Calu3 (cell line): Measurements from ENCODE around the gene CXorf65. TPM values are rescaled to one million over a fixed set of nuclear protein-coding genes. Genes with fewer than 3 reads are reported as not detected.
A peak's percentile ranks its signal among the peaks of the same experiment; 100 is the strongest.

Experiments used
- BruUV-seq: library from RNA; stranded (reverse); fragments of 400-500 nt; replicated peaks from 2 replicates; lab custom pipeline; 2021; lab: Mats Ljungman, UMichigan
- CTCF ChIA-PET: fragments of 300-600 bp; sonication (Branson Sonifier 250); formaldehyde crosslinking; loops from one replicate; lab custom pipeline; 2022; ENCODE audit warnings: antibody characterized with exemption; lab: Charles Lee
- DNase-seq: peaks from one replicate; pipeline ENCODE4 v3.0.0; 2022
- H3K27ac Mint-ChIP-seq: one replicate; pipeline ENCODE4 v1.8.0; 2022; ENCODE audit warnings: mixed read lengths; ENCODE audit not compliant: unreplicated experiment
- H3K27me3 Mint-ChIP-seq: one replicate; pipeline ENCODE4 v1.8.0; 2022; ENCODE audit warnings: mixed read lengths; ENCODE audit not compliant: unreplicated experiment
- H3K36me3 Mint-ChIP-seq: one replicate; pipeline ENCODE4 v1.8.0; 2022; ENCODE audit warnings: mild to moderate bottlenecking, moderate library complexity, mixed read lengths; ENCODE audit not compliant: insufficient read depth, unreplicated experiment
- H3K4me1 Mint-ChIP-seq: one replicate; pipeline ENCODE4 v1.8.0; 2022; ENCODE audit warnings: mild to moderate bottlenecking, low read depth, mixed read lengths; ENCODE audit not compliant: unreplicated experiment
- H3K4me3 Mint-ChIP-seq: one replicate; pipeline ENCODE4 v1.8.0; 2022; ENCODE audit warnings: mild to moderate bottlenecking, low read depth, moderate library complexity, mixed read lengths; ENCODE audit not compliant: unreplicated experiment
- H3K9me3 Mint-ChIP-seq: one replicate; pipeline ENCODE4 v1.8.0; 2022; ENCODE audit warnings: low read depth, mixed read lengths; ENCODE audit not compliant: unreplicated experiment
- intact Hi-C: fragments of 100-400 bp; cut with micrococcal nuclease; formaldehyde crosslinking; loops from one replicate; pipeline ENCODE4 v1.10.0; 2022; ENCODE audit not compliant: unreplicated experiment
- total RNA-seq: library from RNA; stranded (reverse); gene quantifications from 2 replicates; pipeline ENCODE4 v1.2.3, GENCODE V29; 2022
- TF ChIP-seq, protein P1 (sequence below): fragments of 200-600 bp; IDR thresholded peaks from one replicate; pipeline ENCODE4 v1.8.0; 2022; ENCODE audit warnings: antibody characterized with exemption; ENCODE audit not compliant: unreplicated experiment

The CXorf65 gene
- total RNA-seq, 1 experiment from 2014 or later: not detected

DNA sequence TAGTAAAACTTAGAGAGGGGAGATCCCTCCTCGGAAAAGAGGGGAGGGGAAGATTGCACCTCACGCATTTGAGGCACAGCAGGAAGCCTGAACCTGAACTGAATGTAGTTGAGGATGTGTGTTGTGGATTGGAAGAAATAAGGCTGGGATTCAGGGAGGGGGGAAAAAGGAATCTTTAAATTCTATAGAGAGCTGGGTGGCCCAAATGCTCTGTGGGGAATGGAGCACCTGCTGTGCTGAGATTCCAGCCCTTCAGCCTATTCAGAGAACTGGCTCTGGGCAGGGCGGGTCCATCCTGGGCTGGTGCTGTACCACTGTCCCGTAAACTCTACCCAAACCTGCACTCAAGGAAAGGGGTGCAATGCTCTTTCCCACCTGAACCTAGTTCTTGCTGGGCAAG lies 6.8 kb downstream of the CXorf65 start:
- no TSS peak for BruUV-seq
- TF ChIP-seq, protein P1, sequence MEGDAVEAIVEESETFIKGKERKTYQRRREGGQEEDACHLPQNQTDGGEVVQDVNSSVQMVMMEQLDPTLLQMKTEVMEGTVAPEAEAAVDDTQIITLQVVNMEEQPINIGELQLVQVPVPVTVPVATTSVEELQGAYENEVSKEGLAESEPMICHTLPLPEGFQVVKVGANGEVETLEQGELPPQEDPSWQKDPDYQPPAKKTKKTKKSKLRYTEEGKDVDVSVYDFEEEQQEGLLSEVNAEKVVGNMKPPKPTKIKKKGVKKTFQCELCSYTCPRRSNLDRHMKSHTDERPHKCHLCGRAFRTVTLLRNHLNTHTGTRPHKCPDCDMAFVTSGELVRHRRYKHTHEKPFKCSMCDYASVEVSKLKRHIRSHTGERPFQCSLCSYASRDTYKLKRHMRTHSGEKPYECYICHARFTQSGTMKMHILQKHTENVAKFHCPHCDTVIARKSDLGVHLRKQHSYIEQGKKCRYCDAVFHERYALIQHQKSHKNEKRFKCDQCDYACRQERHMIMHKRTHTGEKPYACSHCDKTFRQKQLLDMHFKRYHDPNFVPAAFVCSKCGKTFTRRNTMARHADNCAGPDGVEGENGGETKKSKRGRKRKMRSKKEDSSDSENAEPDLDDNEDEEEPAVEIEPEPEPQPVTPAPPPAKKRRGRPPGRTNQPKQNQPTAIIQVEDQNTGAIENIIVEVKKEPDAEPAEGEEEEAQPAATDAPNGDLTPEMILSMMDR: no peak
- intact Hi-C loops: loop anchor here (5.0 kb wide), 1 partner anchor 78 kb away; no protein-coding TSS in a partner anchor
- Mint-ChIP-seq H3K27ac (no peak overlapping the region), H3K9me3 (no peaks in the 10 kb centered on the region), H3K27me3 (no peaks in the 10 kb centered on the region), H3K36me3 (peaks cover 19% of the 10 kb centered on the region), H3K4me1 (peaks cover 12% of the 10 kb centered on the region), H3K4me3 (no peak overlapping the region)
- DNase-seq: no peak
- CTCF ChIA-PET: interaction anchor here (0.6 kb wide), 1 partner anchor 434 kb away, joined by 3 read pairs; no protein-coding TSS in a partner anchor

DNA sequence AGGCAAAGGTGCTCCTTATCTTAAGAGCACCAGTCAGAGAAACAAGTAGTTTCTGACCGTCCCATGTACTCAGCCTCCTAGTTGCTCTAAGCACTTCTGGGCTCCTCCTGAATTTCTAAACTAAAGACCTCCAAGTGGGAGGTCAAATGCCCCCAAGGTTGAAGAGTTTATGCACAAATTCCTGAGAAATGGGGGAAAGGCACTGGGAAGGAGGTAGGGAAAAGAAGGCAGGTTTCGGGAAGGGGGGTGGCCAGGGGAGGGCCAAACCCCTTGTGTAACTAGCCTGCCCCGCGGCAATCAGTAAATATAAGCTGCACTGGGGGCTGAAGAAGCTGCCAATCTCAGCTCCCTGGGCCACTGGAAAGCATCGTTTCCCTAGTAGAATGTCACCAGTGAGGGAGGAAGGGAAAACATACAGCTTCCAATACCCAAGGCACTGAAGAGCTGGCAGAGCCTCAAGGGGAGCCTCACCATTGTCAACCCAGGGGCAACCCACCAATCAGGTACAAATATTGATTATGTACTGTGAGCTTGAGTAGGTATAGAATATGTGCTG lies 7.5 kb downstream of the CXorf65 start:
- no peaks in the 10 kb centered on the region for H3K9me3 Mint-ChIP-seq
- no peaks in the 10 kb centered on the region for H3K27me3 Mint-ChIP-seq
- CTCF ChIA-PET: no interaction called here
- H3K36me3 Mint-ChIP-seq: peaks cover 20% of the 10 kb centered on the region
- TF ChIP-seq, protein P1: no peak
- no TSS peak for BruUV-seq
- intact Hi-C loops: loop anchor here (5.0 kb wide), 1 partner anchor 78 kb away; no protein-coding TSS in a partner anchor
- H3K4me3 Mint-ChIP-seq: no peak overlapping the region
- H3K4me1 Mint-ChIP-seq: peaks cover 5% of the 10 kb centered on the region
- no peak for DNase-seq
- H3K27ac Mint-ChIP-seq: no peak overlapping the region

DNA sequence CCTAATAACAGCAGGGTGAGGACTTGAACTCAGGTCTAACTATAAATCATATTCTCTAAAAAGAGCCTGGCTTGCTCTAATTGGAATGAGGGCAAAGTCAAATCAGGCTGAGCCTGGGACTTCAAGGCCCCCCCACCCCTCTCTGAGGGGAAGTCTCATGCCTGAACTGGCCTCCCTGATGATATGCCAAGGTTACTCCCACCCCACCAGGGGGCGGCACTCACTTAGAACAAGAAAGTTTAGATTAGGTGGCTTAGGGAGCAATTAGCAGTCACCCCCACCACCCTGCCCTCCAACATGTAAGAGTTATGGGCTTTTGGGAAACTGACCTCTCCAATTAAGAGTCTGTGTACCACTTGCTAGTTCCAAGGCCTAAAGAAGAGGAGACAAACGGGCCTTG lies 8.2 kb downstream of the CXorf65 start:
- no TSS peak for BruUV-seq
- no peak overlapping the region for H3K27ac Mint-ChIP-seq
- TF ChIP-seq, protein P1: peak; percentile 51
- H3K4me3 Mint-ChIP-seq: no peak overlapping the region
- H3K4me1 Mint-ChIP-seq: no peaks in the 10 kb centered on the region
- intact Hi-C loops: loop anchor here (5.0 kb wide), 1 partner anchor 79 kb away; no protein-coding TSS in a partner anchor
- H3K27me3 Mint-ChIP-seq: no peaks in the 10 kb centered on the region
- H3K36me3 Mint-ChIP-seq: peaks cover 20% of the 10 kb centered on the region
- DNase-seq: peak; percentile 59
- CTCF ChIA-PET: no interaction called here
- no peaks in the 10 kb centered on the region for H3K9me3 Mint-ChIP-seq

DNA sequence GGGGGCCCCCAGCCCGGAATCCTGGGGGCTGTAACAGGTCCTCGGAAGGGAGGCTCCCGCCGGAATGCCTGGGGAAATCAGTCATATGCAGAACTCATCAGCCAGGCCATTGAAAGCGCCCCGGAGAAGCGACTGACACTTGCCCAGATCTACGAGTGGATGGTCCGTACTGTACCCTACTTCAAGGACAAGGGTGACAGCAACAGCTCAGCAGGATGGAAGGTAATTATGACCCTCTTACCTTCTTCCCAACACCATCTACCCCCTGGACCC lies 9.8 kb downstream of the CXorf65 start:
- CTCF ChIA-PET: no interaction called here
- no peaks in the 10 kb centered on the region for H3K27me3 Mint-ChIP-seq
- H3K27ac Mint-ChIP-seq: no peak overlapping the region
- intact Hi-C loops: loop anchor here (5.0 kb wide), 1 partner anchor 81 kb away; no protein-coding TSS in a partner anchor
- peaks cover 20% of the 10 kb centered on the region for H3K36me3 Mint-ChIP-seq
- H3K4me1 Mint-ChIP-seq: no peaks in the 10 kb centered on the region
- DNase-seq: no peak
- BruUV-seq: no TSS peak
- no peaks in the 10 kb centered on the region for H3K9me3 Mint-ChIP-seq
- H3K4me3 Mint-ChIP-seq: peak overlapping the region; percentile 92
- TF ChIP-seq, protein P1: no peak
